SK-N-SH (cell line): ENCODE data around the gene HARS1. TPM values are rescaled to one million over a fixed set of nuclear protein-coding genes. Genes with fewer than 3 reads are reported as not detected.

Experiments used
- CTCF ChIA-PET: fragments of 300-600, 350-600 bp; formaldehyde crosslinking; extraction: SDS; loops from one replicate; lab custom pipeline; 2021; lab: Yijun Ruan, JAX
- POLR2A ChIA-PET: fragments of 350-600 bp; sonication (Branson Sonifier 250); formaldehyde crosslinking; extraction: SDS; loops from one replicate; lab custom pipeline; 2020; ENCODE audit warnings: antibody characterized with exemption, inconsistent platforms; lab: Yijun Ruan, JAX
- DNase-seq: peaks from one replicate; pipeline ENCODE4 v3.0.0; 2012
- H2AFZ ChIP-seq: fragments of 200-600 bp; sonication (generic); 2 replicates; pipeline ENCODE4 v1.8.1; 2016; ENCODE audit warnings: antibody characterized with exemption, mild to moderate bottlenecking, low read depth
- H3F3A ChIP-seq: fragments of 200-600 bp; sonication (generic); replicated peaks from 2 replicates; pipeline ENCODE3; 2016; ENCODE audit warnings: antibody characterized with exemption, mild to moderate bottlenecking; ENCODE audit not compliant: insufficient read depth
- H3K27ac ChIP-seq, 2 experiments: fragments of 200-500 bp in 1 of 2; fragments of 200-600 bp in 1 of 2; sonication (Bioruptor generic) in 1 of 2; sonication (generic), shearing (Covaris generic) in 1 of 2; 2 replicates each; pipeline versions ENCODE4 v1.5.1 to v1.6.1; 2014 to 2016; ENCODE audit warnings: low read depth in 2 of 2, inconsistent platforms in 1 of 2, low read length in 1 of 2, mild to moderate bottlenecking in 1 of 2, mixed read lengths in 1 of 2
- H3K27me3 ChIP-seq: fragments of 200-600 bp; sonication (generic), shearing (Covaris generic); 2 replicates; pipeline ENCODE4 v1.6.1; 2016; ENCODE audit warnings: mixed run types; ENCODE audit not compliant: insufficient read depth
- H3K36me3 ChIP-seq, 2 experiments: fragments of 200-500 bp in 1 of 2; fragments of 200-600 bp in 1 of 2; sonication (Bioruptor generic) in 1 of 2; sonication (generic) in 1 of 2; replicated peaks in 1 of 2; 2 replicates each; pipeline versions ENCODE3 to v1.5.1; 2014 to 2016; ENCODE audit warnings: low read length in 1 of 2, mild to moderate bottlenecking in 1 of 2; ENCODE audit not compliant: insufficient read depth in 2 of 2, control insufficient read depth in 1 of 2
- H3K4me1 ChIP-seq, 2 experiments: fragments of 200-500 bp in 1 of 2; fragments of 200-600 bp in 1 of 2; sonication (Bioruptor generic) in 1 of 2; sonication (generic), shearing (Covaris generic) in 1 of 2; 2 replicates each; pipeline versions ENCODE4 v1.5.1 to v1.6.1; 2014 to 2016; ENCODE audit warnings: low read depth in 1 of 2, low read length in 1 of 2, mixed run types in 1 of 2; ENCODE audit not compliant: insufficient read depth in 2 of 2, control insufficient read depth in 1 of 2
- H3K4me2 ChIP-seq: fragments of 200-600 bp; sonication (generic), shearing (Covaris generic); 2 replicates; pipeline ENCODE4 v1.6.1; 2017; ENCODE audit warnings: mixed run types
- H3K4me3 ChIP-seq, 2 experiments: fragments of 200-500 bp in 1 of 2; fragments of 200-600 bp in 1 of 2; sonication (Bioruptor generic) in 1 of 2; sonication (generic), shearing (Covaris generic) in 1 of 2; 2 replicates each; pipeline versions ENCODE4 v1.5.1 to v1.8.1; 2014 to 2016; ENCODE audit warnings: low read depth in 2 of 2, inconsistent platforms in 1 of 2, low read length in 1 of 2, mild to moderate bottlenecking in 1 of 2, mixed read lengths in 1 of 2, moderate library complexity in 1 of 2
- H3K79me2 ChIP-seq: fragments of 200-600 bp; sonication (generic); 2 replicates; pipeline ENCODE4 v1.8.1; 2017; ENCODE audit warnings: mild to moderate bottlenecking; ENCODE audit not compliant: insufficient read depth
- H3K9ac ChIP-seq: fragments of 200-600 bp; sonication (generic); 2 replicates; pipeline ENCODE4 v1.6.1; 2017; ENCODE audit warnings: mixed run types
- H3K9me2 ChIP-seq: fragments of 200-600 bp; sonication (generic); 2 replicates; pipeline ENCODE4 v1.6.1; 2017; ENCODE audit warnings: mixed run types
- H3K9me3 ChIP-seq: fragments of 200-600 bp; sonication (generic); 2 replicates; pipeline ENCODE4 v1.6.1; 2017; ENCODE audit warnings: mixed run types, mild to moderate bottlenecking, moderate library complexity
- H4K20me1 ChIP-seq: fragments of 200-600 bp; sonication (generic); 2 replicates; pipeline ENCODE4 v1.6.1; 2017; ENCODE audit warnings: mild to moderate bottlenecking, mixed run types; ENCODE audit not compliant: insufficient read depth
- CHD2 ChIP-seq: fragments of 150-350 bp; IDR thresholded peaks from 2 replicates; pipeline ENCODE4 v1.6.1; 2018; ENCODE audit warnings: low read length; ENCODE audit not compliant: partially characterized antibody
- EP300 ChIP-seq, 2 experiments: IDR thresholded peaks; 2 replicates each; pipeline versions ENCODE4 v1.4.0 to v1.6.1; 2012; ENCODE audit warnings: borderline replicate concordance in 1 of 2, low read depth in 1 of 2, low read length in 1 of 2
- FOSL2 ChIP-seq: IDR thresholded peaks from 2 replicates; pipeline ENCODE4 v1.4.0; 2012; ENCODE audit warnings: low read depth, mild to moderate bottlenecking, moderate library complexity, borderline replicate concordance
- FOXJ3 ChIP-seq: sonication (generic); formaldehyde crosslinking; IDR thresholded peaks from 2 replicates; pipeline ENCODE4 v1.5.1; 2020; ENCODE audit warnings: mild to moderate bottlenecking, missing genetic modification reagents
- FOXM1 ChIP-seq: IDR thresholded peaks from 2 replicates; pipeline ENCODE4 v1.4.0; 2012; ENCODE audit warnings: low read depth, mild to moderate bottlenecking
- GABPA ChIP-seq: IDR thresholded peaks from 2 replicates; pipeline ENCODE4 v1.4.0; 2012; ENCODE audit warnings: low read depth, mild to moderate bottlenecking
- GATA2 ChIP-seq: sonication (generic); formaldehyde crosslinking; IDR thresholded peaks from 2 replicates; pipeline ENCODE4 v1.5.0; 2020; ENCODE audit warnings: mild to moderate bottlenecking, missing genetic modification reagents
- MEF2A ChIP-seq: IDR thresholded peaks from 2 replicates; pipeline ENCODE4 v1.4.0; 2012; ENCODE audit warnings: low read depth, borderline replicate concordance
- MXI1 ChIP-seq: IDR thresholded peaks from 2 replicates; pipeline ENCODE4 v1.6.1; 2012; ENCODE audit warnings: mild to moderate bottlenecking, low read depth, low read length, improper control_type of control experiment
- NRF1 ChIP-seq: IDR thresholded peaks from 2 replicates; pipeline ENCODE4 v1.6.1; 2012; ENCODE audit warnings: low read depth, mild to moderate bottlenecking, low read length
- POLR2AphosphoS5 ChIP-seq: IDR thresholded peaks from 2 replicates; pipeline ENCODE4 v1.6.1; 2012; ENCODE audit warnings: low read depth, low read length
- RAD21 ChIP-seq: IDR thresholded peaks from 2 replicates; pipeline ENCODE4 v1.6.1; 2012; ENCODE audit warnings: mild to moderate bottlenecking, low read length
- RXRA ChIP-seq: IDR thresholded peaks from 2 replicates; pipeline ENCODE4 v1.4.0; 2012; ENCODE audit warnings: low read depth, mild to moderate bottlenecking, borderline replicate concordance
- SIN3A ChIP-seq: IDR thresholded peaks from 2 replicates; pipeline ENCODE4 v1.6.1; 2012; ENCODE audit warnings: low read depth, mild to moderate bottlenecking, low read length, moderate library complexity, borderline replicate concordance
- SMC3 ChIP-seq: IDR thresholded peaks from 2 replicates; pipeline ENCODE4 v1.6.1; 2012; ENCODE audit warnings: low read depth, low read length, improper control_type of control experiment
- TAF1 ChIP-seq: IDR thresholded peaks from 2 replicates; pipeline ENCODE4 v1.6.1; 2012; ENCODE audit warnings: low read depth, mild to moderate bottlenecking, low read length, moderate library complexity, borderline replicate concordance
- TCF12 ChIP-seq: IDR thresholded peaks from 2 replicates; pipeline ENCODE4 v1.4.0; 2012
- YY1 ChIP-seq: IDR thresholded peaks from 2 replicates; pipeline ENCODE4 v1.4.0; 2012; ENCODE audit warnings: low read depth, mild to moderate bottlenecking
- WGBS: methylation state at CpG from one replicate; pipeline ENCODE4 v1.1.6; 2017; ENCODE audit warnings: low lambda C conversion rate; 5-methylcytosine and 5-hydroxymethylcytosine counted together
- polyA plus RNA-seq, 3 experiments: library from polyadenylated mRNA; depleted of rRNA; stranded (reverse); fragments of >200 nt; gene quantifications; 2 replicates each; pipeline ENCODE4 v1.2.3, GENCODE V29; 2012
- TF ChIP-seq, protein P1 (sequence below): IDR thresholded peaks from 2 replicates; pipeline ENCODE4 v1.4.0; 2012; ENCODE audit warnings: low read depth
- TF ChIP-seq, protein P2 (sequence below): IDR thresholded peaks from 2 replicates; pipeline ENCODE4 v1.4.0; 2012; ENCODE audit warnings: low read depth, borderline replicate concordance

The HARS1 gene
- polyA plus RNA-seq, 1 of the 3 experiments (the other 2 are of a cell fraction), result 124 TPM

DNA sequence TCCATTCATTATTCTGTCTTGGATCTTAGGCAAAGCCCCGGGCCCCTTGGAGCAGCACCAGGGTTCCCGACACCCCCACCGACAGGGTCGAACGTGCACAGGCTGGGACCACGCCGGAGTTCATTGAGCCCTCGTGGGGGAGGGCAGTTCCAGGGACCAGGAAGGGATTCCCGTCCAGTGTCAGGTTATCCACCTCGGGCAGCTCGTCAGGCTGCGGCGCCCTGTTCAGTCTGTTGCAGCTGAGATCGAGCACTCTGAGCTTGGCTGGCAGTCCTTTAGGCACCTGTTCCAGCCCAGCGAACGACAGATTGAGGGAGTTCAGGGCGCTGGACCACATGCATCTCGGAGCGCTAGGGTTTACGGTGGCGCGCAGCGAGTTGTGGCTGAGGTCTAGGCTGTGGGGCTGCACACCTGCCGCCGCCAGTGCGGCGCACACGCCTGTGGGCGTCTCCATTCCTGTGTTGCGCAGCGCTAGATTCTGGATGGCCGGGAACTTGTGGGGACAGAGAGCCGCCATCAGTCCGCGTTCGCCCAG is 59.3 kb downstream of the HARS1 start:
- 93% methylated on average over 25 of the region's 36 CpGs for WGBS
- no peaks in the 10 kb centered on the region for H4K20me1 ChIP-seq
- no peak overlapping the region for H2AFZ ChIP-seq
- no peaks in the 10 kb centered on the region for H3K4me1 ChIP-seq
- DNase-seq, result no peak
- no peak overlapping the region for H3K4me3 ChIP-seq
- H3K4me2 ChIP-seq, result no peak overlapping the region
- H3K27ac ChIP-seq, result no peak overlapping the region
- no peak overlapping the region for H3K9ac ChIP-seq
- H3K9me3 ChIP-seq, result no peaks in the 10 kb centered on the region
- H3K9me2 ChIP-seq, result no peaks in the 10 kb centered on the region
- POLR2A ChIA-PET, result no interaction called here
- H3K79me2 ChIP-seq, result no peaks in the 10 kb centered on the region
- TF ChIP-seq GABPA (no peak), MEF2A (no peak), CHD2 (no peak), GATA2 (CRISPR knock-in tag) (no peak), SMC3 (no peak), FOXM1 (no peak), MXI1 (no peak), FOXJ3 (CRISPR knock-in tag) (no peak), TCF12 (no peak), NRF1 (no peak), TAF1 (no peak), EP300 (IDR thresholded peaks at IDR 0.05; ENCODE audit: borderline replicate concordance in 1 of 2, low read depth in 1 of 2, low read length in 1 of 2) (no peak), RAD21 (no peak), SIN3A (no peak), FOSL2 (no peak), POLR2AphosphoS5 (no peak), YY1 (no peak)
- TF ChIP-seq, protein P1, sequence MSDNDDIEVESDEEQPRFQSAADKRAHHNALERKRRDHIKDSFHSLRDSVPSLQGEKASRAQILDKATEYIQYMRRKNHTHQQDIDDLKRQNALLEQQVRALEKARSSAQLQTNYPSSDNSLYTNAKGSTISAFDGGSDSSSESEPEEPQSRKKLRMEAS, result no peak
- TF ChIP-seq, protein P2, sequence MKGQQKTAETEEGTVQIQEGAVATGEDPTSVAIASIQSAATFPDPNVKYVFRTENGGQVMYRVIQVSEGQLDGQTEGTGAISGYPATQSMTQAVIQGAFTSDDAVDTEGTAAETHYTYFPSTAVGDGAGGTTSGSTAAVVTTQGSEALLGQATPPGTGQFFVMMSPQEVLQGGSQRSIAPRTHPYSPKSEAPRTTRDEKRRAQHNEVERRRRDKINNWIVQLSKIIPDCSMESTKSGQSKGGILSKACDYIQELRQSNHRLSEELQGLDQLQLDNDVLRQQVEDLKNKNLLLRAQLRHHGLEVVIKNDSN, result no peak
- H3K36me3 ChIP-seq, result no peaks in the 10 kb centered on the region
- no peaks in the 10 kb centered on the region for H3F3A ChIP-seq
- CTCF ChIA-PET, result no interaction called here
- H3K27me3 ChIP-seq, result no peaks in the 10 kb centered on the region

DNA sequence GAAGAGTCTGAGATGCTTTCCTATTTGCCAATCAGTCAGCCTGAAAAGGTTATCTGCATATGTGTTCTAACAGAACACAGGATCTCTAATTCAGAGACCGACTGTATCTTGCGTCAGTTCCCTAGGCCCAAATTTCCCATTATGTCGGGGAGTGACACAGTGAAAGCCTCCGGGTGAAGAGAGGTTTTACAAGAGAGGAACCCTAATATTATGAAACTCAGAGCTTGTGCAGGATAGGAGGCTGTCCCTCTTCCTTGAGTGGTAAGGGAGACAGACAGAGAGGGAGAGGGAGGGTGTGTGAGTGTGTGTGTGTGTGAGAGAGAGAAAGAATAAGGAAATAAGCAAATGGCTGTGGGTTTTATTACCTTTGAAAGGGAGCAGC is 60.1 kb downstream of the HARS1 start:
- CTCF ChIA-PET, result interaction anchor here (1.5 kb wide), 1 partner anchor 9 kb away, joined by 3 read pairs; no protein-coding TSS in a partner anchor
- Histone ChIP-seq H3F3A (no peaks in the 10 kb centered on the region), H3K9me2 (no peaks in the 10 kb centered on the region), H3K9ac (no peak overlapping the region), H2AFZ (no peak overlapping the region), H3K27me3 (no peaks in the 10 kb centered on the region), H4K20me1 (no peaks in the 10 kb centered on the region), H3K4me3 (no peak overlapping the region), H3K4me1 (no peaks in the 10 kb centered on the region), H3K4me2 (no peak overlapping the region), H3K79me2 (no peaks in the 10 kb centered on the region), H3K36me3 (no peaks in the 10 kb centered on the region), H3K27ac (no peak overlapping the region), H3K9me3 (no peaks in the 10 kb centered on the region)
- WGBS, result 74% methylated on average over 4 of the region's 4 CpGs
- POLR2A ChIA-PET, result interaction anchor here (0.6 kb wide), 1 partner anchor 18 kb away, joined by 3 read pairs; no protein-coding TSS in a partner anchor
- no peak for DNase-seq
- TF ChIP-seq EP300 (IDR thresholded peaks at IDR 0.05; ENCODE audit: borderline replicate concordance in 1 of 2, low read depth in 1 of 2, low read length in 1 of 2) (no peak), FOSL2 (no peak), GABPA (no peak), CHD2 (no peak), SMC3 (no peak), RXRA (no peak)
- TF ChIP-seq, protein P1, result no peak
